Fibroblast of mammary gland (primary cell): ENCODE results near the gene SNTG2.

Experiments
- DNase-seq: peaks from one replicate; pipeline ENCODE4 v3.0.0-alpha.2; 2010; ENCODE audit warnings: low read depth
- H3K4me3 ChIP-seq: 2 replicates; pipeline ENCODE4 v1.5.1; 2011; ENCODE audit warnings: low read depth, mild to moderate bottlenecking, low read length, moderate library complexity; ENCODE audit not compliant: control insufficient read depth
- TF ChIP-seq, protein P1 (sequence below): conservative IDR thresholded peaks from 2 replicates; pipeline ENCODE4 v1.5.1; 2011; ENCODE audit warnings: low read depth, low read length, inconsistent platforms; ENCODE audit not compliant: control insufficient read depth, insufficient read depth

Gene SNTG2

DNA sequence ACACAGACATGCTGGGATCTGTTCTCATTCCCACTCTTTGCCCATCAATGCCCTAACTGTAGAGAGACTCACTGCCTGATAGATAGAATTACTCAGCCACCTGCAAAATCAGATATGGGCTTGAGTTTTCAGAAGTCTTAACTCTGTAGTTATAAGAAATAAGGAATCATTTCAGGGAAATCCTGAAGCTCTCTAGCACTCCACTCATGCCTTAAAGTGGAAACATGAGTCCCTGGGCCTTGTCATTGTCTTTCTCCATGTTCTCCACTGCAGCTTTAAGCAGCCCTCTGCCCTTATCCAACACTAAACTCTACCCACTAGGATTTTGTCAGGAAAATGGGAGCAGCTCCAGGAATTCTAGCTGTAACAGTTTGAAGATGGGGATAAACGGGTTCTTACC lies 192.5 kb downstream of the SNTG2 start:
- DNase-seq, result no peak
- no peak overlapping the region for H3K4me3 ChIP-seq
- TF ChIP-seq, protein P1, sequence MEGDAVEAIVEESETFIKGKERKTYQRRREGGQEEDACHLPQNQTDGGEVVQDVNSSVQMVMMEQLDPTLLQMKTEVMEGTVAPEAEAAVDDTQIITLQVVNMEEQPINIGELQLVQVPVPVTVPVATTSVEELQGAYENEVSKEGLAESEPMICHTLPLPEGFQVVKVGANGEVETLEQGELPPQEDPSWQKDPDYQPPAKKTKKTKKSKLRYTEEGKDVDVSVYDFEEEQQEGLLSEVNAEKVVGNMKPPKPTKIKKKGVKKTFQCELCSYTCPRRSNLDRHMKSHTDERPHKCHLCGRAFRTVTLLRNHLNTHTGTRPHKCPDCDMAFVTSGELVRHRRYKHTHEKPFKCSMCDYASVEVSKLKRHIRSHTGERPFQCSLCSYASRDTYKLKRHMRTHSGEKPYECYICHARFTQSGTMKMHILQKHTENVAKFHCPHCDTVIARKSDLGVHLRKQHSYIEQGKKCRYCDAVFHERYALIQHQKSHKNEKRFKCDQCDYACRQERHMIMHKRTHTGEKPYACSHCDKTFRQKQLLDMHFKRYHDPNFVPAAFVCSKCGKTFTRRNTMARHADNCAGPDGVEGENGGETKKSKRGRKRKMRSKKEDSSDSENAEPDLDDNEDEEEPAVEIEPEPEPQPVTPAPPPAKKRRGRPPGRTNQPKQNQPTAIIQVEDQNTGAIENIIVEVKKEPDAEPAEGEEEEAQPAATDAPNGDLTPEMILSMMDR, result no peak

DNA sequence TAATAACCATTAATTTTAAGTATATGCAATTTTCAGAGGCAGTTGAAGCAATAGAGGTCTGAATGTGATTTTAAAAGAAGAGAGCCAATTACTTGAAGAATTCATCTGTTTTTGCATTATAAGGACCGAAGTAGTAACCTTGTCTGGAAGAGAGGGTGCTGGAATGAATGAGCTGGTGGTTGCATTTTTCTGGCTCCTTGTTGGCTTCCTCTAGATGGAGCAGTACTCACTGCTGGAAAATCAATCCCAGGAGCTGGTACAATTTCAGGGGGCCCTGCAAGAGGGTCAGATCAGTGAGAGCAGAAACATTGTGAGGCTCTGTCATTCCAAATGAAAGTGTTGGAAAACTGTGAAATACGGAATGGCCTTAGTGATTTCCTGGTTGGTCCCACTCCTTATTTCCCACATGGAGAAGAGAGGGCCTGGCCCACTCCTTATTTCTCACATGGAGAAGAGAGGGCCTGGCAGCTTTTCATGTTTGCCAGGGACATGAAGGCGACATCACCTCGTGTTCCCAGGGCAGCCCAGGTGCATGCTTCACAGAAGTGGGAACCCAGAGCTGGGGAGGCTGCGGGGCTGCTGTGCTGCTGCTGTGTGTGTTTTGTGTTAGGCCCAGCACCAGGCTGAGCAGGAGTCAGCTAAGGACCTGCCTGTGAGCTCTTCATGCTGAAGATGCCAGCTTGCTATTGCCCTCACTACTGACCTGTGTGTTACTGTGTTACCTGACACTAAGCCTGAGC lies 197.4 kb downstream of the SNTG2 start:
- TF ChIP-seq, protein P1, result no peak
- no peak overlapping the region for H3K4me3 ChIP-seq
- DNase-seq, result no peak

DNA sequence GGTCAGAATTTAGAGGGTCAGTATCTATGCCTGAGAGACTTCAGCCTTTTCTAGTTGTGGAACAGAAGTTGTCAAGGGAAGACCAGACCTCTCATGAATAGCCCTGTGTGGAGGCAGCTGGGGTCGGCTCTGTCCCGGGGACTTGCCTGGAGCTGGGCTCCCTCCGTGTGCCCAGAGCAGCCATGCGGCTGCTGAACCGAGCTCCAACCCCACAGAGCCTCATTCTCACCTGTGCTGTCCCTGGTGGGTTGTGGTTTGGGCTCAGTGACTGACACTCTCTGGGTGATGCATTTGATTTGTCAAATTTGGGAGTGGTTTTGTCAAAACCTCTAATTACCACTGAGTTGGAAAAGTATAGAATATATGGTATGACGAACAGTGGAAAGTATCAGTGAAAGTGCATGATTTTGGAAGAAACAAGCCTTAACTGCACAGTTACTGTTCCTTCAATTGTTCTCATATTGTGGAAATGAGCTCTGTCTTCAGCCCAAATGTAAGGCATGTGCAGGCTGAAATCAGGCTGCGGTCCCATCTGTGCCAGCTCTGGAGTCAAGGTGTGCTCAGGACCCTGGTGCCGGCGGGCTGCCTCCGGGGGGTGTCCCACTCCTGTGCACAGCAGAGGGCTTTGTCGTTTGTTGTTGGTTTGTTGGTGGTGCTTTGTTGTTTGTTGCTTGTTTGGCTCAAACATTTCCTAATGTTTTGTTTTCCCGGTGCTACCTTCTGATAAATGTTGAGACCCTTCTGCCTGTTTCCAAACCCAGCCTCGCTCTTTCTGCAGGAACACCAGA lies 200.3 kb downstream of the SNTG2 start:
- TF ChIP-seq, protein P1, result no peak
- H3K4me3 ChIP-seq, result no peak overlapping the region
- no peak for DNase-seq

DNA sequence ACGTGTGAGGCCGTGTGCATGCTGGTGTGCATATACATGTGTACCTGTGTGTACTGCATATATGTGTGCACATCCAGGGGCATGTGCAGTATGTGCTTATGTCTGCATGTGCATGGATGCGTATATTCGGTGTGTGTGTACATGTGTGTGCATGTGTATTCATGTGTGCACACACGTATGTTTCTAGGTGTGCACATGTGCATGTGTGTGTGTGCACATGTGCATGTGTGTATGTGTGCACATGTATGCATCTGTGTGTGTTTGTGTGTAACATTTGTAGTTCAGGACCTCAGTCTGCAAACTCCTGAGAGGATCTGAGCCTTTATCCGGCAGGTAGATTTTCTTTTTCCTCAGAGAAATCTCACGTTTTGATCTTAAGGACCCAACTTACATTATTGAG lies 201.7 kb downstream of the SNTG2 start:
- H3K4me3 ChIP-seq, result no peak overlapping the region
- DNase-seq, result no peak
- TF ChIP-seq, protein P1, result no peak

DNA sequence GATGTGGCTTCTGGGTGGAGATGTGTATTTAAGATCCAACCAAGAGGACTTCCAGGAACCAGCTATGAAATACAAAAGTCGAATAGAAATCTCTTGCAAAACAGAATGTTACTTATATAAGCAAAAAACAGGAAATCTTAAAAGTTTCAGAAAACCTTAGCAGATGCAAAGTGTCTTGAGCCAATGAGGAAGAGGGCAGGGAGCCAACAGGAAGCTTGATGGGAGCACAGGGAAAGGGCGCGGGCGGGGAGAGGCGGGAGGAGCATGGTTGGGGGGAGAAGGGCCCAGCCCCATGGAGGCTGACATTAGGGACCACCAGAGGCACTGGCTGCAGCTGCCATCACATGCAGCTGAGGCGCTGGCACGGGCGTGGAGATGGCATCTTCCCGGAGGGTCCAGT lies 203.3 kb downstream of the SNTG2 start:
- H3K4me3 ChIP-seq, result no peak overlapping the region
- TF ChIP-seq, protein P1, result no peak
- DNase-seq, result no peak

DNA sequence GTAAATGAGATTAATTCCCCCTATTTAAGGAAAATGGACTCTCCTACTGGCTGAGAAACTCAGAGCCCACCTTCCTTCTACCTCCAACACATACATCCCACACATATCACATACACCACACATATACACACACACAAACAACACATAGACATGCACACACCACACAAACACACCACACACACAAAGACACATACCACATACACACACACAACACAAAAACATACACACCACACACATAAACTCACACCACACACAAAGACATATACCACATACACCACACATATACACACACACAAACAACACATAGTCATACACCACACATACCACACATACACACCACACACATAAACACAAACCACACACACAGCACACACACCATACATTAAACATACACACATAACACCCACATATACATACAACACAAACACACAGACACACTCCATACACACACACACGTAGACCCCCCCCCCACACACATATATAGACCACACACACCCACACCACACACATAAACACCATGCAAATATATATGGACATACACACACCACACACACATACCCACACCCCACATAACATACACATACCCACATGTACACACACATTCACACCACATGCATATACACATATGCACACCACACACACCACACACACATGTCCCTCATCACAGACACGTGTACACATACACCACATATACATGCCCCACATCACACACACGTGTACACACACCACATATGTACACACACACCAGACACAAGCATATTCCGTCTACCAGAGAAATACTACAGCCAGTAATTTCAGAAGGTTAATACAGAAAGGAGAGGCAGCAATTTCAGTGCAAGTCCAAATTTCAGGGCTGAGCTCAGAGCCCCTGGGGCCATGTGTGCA lies 204.3 kb downstream of the SNTG2 start:
- H3K4me3 ChIP-seq, result no peak overlapping the region
- no peak for DNase-seq
- TF ChIP-seq, protein P1, result no peak
